Calu3 (cell line): ENCODE data around the gene SLC25A47. TPM values are rescaled to one million over a fixed set of nuclear protein-coding genes. Genes with fewer than 3 reads are reported as not detected.
"Not testable (repeated sequence)": the region's sequence is repeated elsewhere in the genome, so short reads cannot be mapped to it uniquely, and the experiment has no call there.

Experiments
- BruUV-seq: library from RNA; stranded (reverse); fragments of 400-500 nt; replicated peaks from 2 replicates; lab custom pipeline; 2021; lab: Mats Ljungman, UMichigan
- CTCF ChIA-PET: fragments of 300-600 bp; sonication (Branson Sonifier 250); formaldehyde crosslinking; loops from one replicate; lab custom pipeline; 2022; ENCODE audit warnings: antibody characterized with exemption; lab: Charles Lee
- DNase-seq: peaks from one replicate; pipeline ENCODE4 v3.0.0; 2022
- H3K27ac Mint-ChIP-seq: one replicate; pipeline ENCODE4 v1.8.0; 2022; ENCODE audit warnings: mixed read lengths; ENCODE audit not compliant: unreplicated experiment
- H3K27me3 Mint-ChIP-seq: one replicate; pipeline ENCODE4 v1.8.0; 2022; ENCODE audit warnings: mixed read lengths; ENCODE audit not compliant: unreplicated experiment
- H3K36me3 Mint-ChIP-seq: one replicate; pipeline ENCODE4 v1.8.0; 2022; ENCODE audit warnings: mild to moderate bottlenecking, moderate library complexity, mixed read lengths; ENCODE audit not compliant: insufficient read depth, unreplicated experiment
- H3K4me1 Mint-ChIP-seq: one replicate; pipeline ENCODE4 v1.8.0; 2022; ENCODE audit warnings: mild to moderate bottlenecking, low read depth, mixed read lengths; ENCODE audit not compliant: unreplicated experiment
- H3K4me3 Mint-ChIP-seq: one replicate; pipeline ENCODE4 v1.8.0; 2022; ENCODE audit warnings: mild to moderate bottlenecking, low read depth, moderate library complexity, mixed read lengths; ENCODE audit not compliant: unreplicated experiment
- H3K9me3 Mint-ChIP-seq: one replicate; pipeline ENCODE4 v1.8.0; 2022; ENCODE audit warnings: low read depth, mixed read lengths; ENCODE audit not compliant: unreplicated experiment
- CTCF ChIP-seq: fragments of 200-600 bp; IDR thresholded peaks from one replicate; pipeline ENCODE4 v1.8.0; 2022; ENCODE audit warnings: antibody characterized with exemption; ENCODE audit not compliant: unreplicated experiment
- intact Hi-C: fragments of 100-400 bp; cut with micrococcal nuclease; formaldehyde crosslinking; loops from one replicate; pipeline ENCODE4 v1.10.0; 2022; ENCODE audit not compliant: unreplicated experiment
- total RNA-seq: library from RNA; stranded (reverse); gene quantifications from 2 replicates; pipeline ENCODE4 v1.2.3, GENCODE V29; 2022

The SLC25A47 gene
- total RNA-seq, 1 experiment from 2014 or later, result not detected

GRCh38 chr14:100339766-100340422, 16.8 kb downstream of the SLC25A47 start:
- H3K27me3 Mint-ChIP-seq, result no peaks in the 10 kb centered on the region
- no peak for DNase-seq
- CTCF ChIA-PET, result interaction anchor here (0.7 kb wide), 1 partner anchor 96 kb away, joined by 5 read pairs; no protein-coding TSS in a partner anchor
- no peak overlapping the region for H3K27ac Mint-ChIP-seq
- TF ChIP-seq CTCF, result no peak
- no peak overlapping the region for H3K4me3 Mint-ChIP-seq
- H3K9me3 Mint-ChIP-seq, result no peaks in the 10 kb centered on the region
- peaks cover 14% of the 10 kb centered on the region for H3K4me1 Mint-ChIP-seq
- H3K36me3 Mint-ChIP-seq, result peaks cover 86% of the 10 kb centered on the region
- BruUV-seq, result no TSS peak
- intact Hi-C loops, result no loop called here

GRCh38 chr14:100340423-100340813, 17.3 kb downstream of the SLC25A47 start:
- Mint-ChIP-seq H3K4me1 (peaks cover 14% of the 10 kb centered on the region), H3K27me3 (no peaks in the 10 kb centered on the region), H3K9me3 (no peaks in the 10 kb centered on the region), H3K27ac (no peak overlapping the region), H3K36me3 (peaks cover 81% of the 10 kb centered on the region), H3K4me3 (no peak overlapping the region)
- no TSS peak for BruUV-seq
- no peak for TF ChIP-seq CTCF
- intact Hi-C loops, result no loop called here
- DNase-seq, result no peak
- CTCF ChIA-PET, result interaction anchor here (0.7 kb wide), 1 partner anchor 143 kb away, joined by 5 read pairs; no protein-coding TSS in a partner anchor

- intact Hi-C loops, result no loop called here
- no TSS peak for BruUV-seq
- Mint-ChIP-seq H3K9me3 (no peaks in the 10 kb centered on the region), H3K4me1 (peaks cover 14% of the 10 kb centered on the region), H3K36me3 (peaks cover 80% of the 10 kb centered on the region), H3K27ac (peak overlapping the region; percentile 52), H3K27me3 (no peaks in the 10 kb centered on the region), H3K4me3 (no peak overlapping the region)
- no peak for DNase-seq
- CTCF ChIA-PET, result interaction anchor here (0.6 to 0.7 kb wide), 2 partner anchors 142 to 205 kb away, joined by 3 to 5 read pairs; no protein-coding TSS in a partner anchor
- TF ChIP-seq CTCF, result no peak
Observed at GRCh38 chr14:100341301-100342031, 18.3 kb downstream of the SLC25A47 start.

- intact Hi-C loops, result no loop called here
- BruUV-seq, result no TSS peak
- Mint-ChIP-seq H3K27me3 (no peaks in the 10 kb centered on the region), H3K36me3 (peaks cover 75% of the 10 kb centered on the region), H3K4me1 (peaks cover 14% of the 10 kb centered on the region), H3K4me3 (no peak overlapping the region), H3K27ac (no peak overlapping the region), H3K9me3 (no peaks in the 10 kb centered on the region)
- no peak for TF ChIP-seq CTCF
- CTCF ChIA-PET, result no interaction called here
- no peak for DNase-seq
Observed at GRCh38 chr14:100342195-100342594, 19.1 kb downstream of the SLC25A47 start.

GRCh38 chr14:100342826-100343225, 19.7 kb downstream of the SLC25A47 start:
- CTCF ChIA-PET, result interaction anchor here (1.1 kb wide), 1 partner anchor 12 kb away, joined by 3 read pairs; no protein-coding TSS in a partner anchor
- peaks cover 14% of the 10 kb centered on the region for H3K4me1 Mint-ChIP-seq
- peaks cover 69% of the 10 kb centered on the region for H3K36me3 Mint-ChIP-seq
- DNase-seq, H3K9me3 Mint-ChIP-seq, H3K27ac Mint-ChIP-seq, intact Hi-C loops, H3K27me3 Mint-ChIP-seq, BruUV-seq, H3K4me3 Mint-ChIP-seq: not testable (repeated sequence)

- DNase-seq, BruUV-seq, H3K4me3 Mint-ChIP-seq, H3K9me3 Mint-ChIP-seq, H3K27ac Mint-ChIP-seq, H3K27me3 Mint-ChIP-seq, CTCF ChIA-PET, intact Hi-C loops: not testable (repeated sequence)
- Mint-ChIP-seq H3K4me1 (peaks cover 14% of the 10 kb centered on the region), H3K36me3 (peaks cover 67% of the 10 kb centered on the region)
Observed at GRCh38 chr14:100344657-100345056, 21.5 kb downstream of the SLC25A47 start.
